Testis (tissue), 2 donors: Measurements from ENCODE around the gene GADD45G.

ENCODE experiments used
- POLR2A ChIP-seq: fragments of 450-650 bp; IDR thresholded peaks from one replicate; pipeline ENCODE4 v1.6.1; 2017; ENCODE audit warnings: antibody characterized with exemption, mild to moderate bottlenecking, moderate library complexity
- TF ChIP-seq, protein P1 (sequence below), 3 experiments: fragments of 450-650 bp in 2 of 3; fragments of 200-600 bp in 1 of 3; sonication (generic) in 1 of 3; IDR thresholded peaks; one replicate each; pipeline ENCODE4 v1.5.1; 2016 to 2019; ENCODE audit warnings: antibody characterized with exemption in 3 of 3, mild to moderate bottlenecking in 2 of 3, moderate library complexity in 1 of 3

- TF ChIP-seq, protein P1, sequence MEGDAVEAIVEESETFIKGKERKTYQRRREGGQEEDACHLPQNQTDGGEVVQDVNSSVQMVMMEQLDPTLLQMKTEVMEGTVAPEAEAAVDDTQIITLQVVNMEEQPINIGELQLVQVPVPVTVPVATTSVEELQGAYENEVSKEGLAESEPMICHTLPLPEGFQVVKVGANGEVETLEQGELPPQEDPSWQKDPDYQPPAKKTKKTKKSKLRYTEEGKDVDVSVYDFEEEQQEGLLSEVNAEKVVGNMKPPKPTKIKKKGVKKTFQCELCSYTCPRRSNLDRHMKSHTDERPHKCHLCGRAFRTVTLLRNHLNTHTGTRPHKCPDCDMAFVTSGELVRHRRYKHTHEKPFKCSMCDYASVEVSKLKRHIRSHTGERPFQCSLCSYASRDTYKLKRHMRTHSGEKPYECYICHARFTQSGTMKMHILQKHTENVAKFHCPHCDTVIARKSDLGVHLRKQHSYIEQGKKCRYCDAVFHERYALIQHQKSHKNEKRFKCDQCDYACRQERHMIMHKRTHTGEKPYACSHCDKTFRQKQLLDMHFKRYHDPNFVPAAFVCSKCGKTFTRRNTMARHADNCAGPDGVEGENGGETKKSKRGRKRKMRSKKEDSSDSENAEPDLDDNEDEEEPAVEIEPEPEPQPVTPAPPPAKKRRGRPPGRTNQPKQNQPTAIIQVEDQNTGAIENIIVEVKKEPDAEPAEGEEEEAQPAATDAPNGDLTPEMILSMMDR (IDR thresholded peaks at IDR 0.05), result no peak
- TF ChIP-seq POLR2A, result no peak
Observed at GRCh38 chr9:89567649-89568048, 37.2 kb upstream of the GADD45G start.
